GM13976 (cell line): ENCODE results near the gene TTC31.

Experiments used
- DNase-seq: peaks from one replicate; pipeline ENCODE4 v3.0.0; 2012; ENCODE audit warnings: low spot score
- in situ Hi-C: fragments of 300-500 bp; cut with MboI; formaldehyde crosslinking; loops from one replicate; pipeline ENCODE4 v1.12.0; 2022; ENCODE audit warnings: low sequenced_read_pairs, mixed read lengths, inconsistent platforms; ENCODE audit not compliant: unreplicated experiment
- TF ChIP-seq, protein P1 (sequence below): IDR thresholded peaks from 2 replicates; pipeline ENCODE4 v1.5.1; 2012; ENCODE audit warnings: borderline replicate concordance, mild to moderate bottlenecking; ENCODE audit not compliant: insufficient read depth; ENCODE audit errors: extremely low read depth, missing control alignments, control extremely low read depth

Gene TTC31

DNA sequence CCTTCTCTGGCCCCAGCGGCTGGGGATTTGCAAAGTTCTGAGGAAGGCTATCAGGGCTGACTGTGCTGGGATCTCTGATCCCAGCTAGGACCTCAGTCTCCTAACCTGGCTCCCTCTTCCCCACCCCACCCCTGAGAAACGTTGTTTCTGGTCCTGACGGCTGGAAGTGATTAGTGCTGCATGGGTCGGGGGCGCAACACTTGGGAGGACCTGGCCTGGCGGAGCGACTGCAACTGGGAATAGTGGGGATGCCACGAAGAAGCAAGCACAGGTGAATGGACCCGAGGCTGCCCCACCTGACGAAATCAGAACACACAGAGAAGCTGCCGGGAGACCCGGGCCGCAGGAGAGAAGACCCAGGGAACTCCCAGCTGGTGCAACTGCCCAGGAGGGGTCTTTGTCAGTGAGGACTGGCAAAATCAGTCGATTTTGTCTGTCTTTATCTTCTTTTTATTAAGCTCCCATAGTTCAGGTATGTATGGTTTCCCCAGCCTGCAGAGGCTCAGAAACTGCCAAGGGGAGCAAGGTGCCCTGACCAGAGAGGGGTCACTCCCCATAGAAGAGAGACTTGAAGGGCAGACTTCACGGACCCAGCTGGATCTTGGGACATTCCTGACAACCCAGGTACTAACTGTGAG is 17.2 kb downstream of the TTC31 start:
- in situ Hi-C loops, result loop anchor here (25.0 kb wide), 1 partner anchor 362 kb away; no protein-coding TSS in a partner anchor
- no peak for DNase-seq
- TF ChIP-seq, protein P1, sequence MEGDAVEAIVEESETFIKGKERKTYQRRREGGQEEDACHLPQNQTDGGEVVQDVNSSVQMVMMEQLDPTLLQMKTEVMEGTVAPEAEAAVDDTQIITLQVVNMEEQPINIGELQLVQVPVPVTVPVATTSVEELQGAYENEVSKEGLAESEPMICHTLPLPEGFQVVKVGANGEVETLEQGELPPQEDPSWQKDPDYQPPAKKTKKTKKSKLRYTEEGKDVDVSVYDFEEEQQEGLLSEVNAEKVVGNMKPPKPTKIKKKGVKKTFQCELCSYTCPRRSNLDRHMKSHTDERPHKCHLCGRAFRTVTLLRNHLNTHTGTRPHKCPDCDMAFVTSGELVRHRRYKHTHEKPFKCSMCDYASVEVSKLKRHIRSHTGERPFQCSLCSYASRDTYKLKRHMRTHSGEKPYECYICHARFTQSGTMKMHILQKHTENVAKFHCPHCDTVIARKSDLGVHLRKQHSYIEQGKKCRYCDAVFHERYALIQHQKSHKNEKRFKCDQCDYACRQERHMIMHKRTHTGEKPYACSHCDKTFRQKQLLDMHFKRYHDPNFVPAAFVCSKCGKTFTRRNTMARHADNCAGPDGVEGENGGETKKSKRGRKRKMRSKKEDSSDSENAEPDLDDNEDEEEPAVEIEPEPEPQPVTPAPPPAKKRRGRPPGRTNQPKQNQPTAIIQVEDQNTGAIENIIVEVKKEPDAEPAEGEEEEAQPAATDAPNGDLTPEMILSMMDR, result no peak

DNA sequence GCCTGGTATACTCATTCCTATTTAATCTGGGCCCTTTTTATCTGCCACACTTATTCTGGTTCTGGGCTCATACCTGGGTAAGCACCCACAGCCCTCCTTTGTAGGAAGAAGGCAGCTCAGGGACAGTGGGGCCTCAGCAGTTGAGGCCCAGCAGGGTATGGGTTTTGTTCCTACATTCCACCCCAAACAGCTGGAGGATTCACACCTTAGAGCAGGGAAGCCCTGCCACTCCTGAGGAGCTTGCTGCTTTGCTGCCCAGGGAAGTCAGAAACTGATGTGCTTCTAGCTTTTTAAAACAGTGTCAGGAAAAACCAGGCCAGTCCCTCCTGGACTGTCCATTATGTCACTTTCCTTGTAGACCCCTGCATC is 17.7 kb downstream of the TTC31 start:
- no peak for DNase-seq
- in situ Hi-C loops, result no loop called here
- TF ChIP-seq, protein P1, result no peak

DNA sequence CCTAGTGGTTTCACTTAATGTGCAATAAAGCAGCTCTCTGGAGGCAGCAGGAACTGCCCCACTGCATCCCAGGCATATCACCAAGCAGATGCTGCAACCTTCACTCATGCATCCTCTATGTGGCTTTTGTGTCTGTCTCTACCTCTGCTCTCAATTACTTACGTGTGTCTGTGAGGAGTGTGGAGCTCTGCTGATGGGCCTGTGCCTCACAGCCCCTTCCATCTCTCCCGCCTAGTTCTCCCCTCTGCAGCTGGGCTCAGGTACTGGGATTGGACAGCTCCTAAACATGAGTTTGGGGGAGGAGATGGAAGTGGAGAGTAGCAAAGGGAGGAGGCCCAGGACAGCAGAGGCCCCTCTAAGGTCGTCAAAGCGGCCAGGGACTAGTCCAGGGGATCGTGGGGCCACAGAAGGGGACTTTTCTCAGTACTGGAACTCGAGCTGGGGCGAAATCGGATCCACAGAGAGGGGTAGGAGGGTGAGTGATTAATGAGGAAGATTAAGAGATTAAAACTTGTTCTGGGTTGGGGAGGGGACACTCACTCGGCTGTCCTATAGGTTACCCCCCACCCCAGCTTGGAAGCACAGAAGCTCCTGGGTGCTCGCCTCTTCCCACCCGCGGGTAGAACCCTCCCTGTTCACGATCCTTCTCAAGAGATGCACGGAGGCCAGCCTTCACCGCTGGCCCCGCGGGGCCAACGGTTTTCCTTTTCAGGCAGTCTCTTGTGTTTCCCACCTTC is 18.6 kb downstream of the TTC31 start:
- no peak for DNase-seq
- in situ Hi-C loops, result no loop called here
- TF ChIP-seq, protein P1, result no peak

DNA sequence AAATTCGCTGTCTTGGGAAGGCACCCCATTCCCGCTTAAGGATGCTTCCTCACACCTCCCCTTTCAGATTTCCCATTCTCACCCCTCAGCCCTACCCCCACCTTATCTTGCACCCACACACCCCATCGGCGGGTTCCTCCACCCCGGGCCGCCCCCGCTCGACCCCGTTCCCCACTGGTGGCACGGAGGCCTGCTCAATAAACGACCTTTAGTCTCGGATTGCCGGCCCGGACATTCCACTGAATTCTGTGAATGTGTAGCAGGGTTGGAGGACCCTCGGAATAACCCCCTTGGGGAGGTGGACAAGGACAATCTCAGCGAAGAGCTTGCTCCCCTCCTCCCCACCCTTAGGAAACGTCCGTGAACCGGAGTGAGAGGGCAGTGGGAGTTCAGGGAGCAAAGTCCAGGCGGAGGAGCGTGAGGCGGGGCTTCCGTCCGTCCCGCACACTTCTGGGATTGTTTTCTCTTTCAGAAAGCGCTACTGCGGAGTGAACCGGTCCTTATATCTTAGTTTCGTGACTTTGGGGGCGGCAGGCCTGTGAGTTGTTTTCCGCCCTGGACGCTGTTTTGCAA is 19.4 kb downstream of the TTC31 start:
- no peak for DNase-seq
- in situ Hi-C loops, result no loop called here
- TF ChIP-seq, protein P1, result no peak

DNA sequence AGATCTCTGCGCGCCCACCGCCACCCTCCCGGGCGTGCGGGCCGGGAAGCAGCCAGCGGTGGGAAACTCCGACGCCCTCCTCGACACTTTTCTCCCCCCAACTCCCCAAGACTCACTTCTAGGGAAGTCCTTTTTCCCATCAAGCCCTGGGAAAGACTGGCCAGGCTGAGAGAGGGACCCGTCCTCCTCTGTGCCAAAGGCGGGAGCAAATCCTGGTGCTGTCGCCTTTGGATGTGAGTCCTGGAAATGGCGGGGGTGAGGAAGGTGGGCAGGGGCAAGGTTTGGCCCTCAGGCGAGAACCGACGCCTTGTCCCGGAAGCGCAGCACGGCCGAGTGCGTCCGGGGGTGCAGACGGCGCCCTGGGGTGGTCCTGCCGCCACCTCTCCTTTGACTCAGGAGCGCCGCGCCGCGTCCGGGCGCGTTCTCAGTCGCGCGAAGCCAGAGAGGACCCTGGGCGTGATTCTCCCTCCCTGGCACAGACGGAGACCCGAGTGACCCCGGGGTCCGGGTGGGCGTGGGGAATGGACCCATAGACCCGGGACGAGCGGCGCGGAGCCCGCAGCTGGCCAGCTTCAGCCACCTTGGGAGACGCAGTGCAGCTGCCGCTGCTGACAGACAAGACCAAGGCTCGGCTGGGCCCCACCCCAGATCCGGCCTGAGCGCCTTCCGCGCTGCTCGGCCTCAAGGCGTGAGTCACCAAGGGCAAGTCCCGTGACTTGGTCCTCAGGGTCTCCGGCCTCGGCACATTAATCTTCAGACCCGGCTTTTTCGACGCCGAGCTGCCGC is 20.0 kb downstream of the TTC31 start:
- TF ChIP-seq, protein P1, result peak; percentile 46
- peak; percentile 86 for DNase-seq
- in situ Hi-C loops, result no loop called here
